Measurements from ENCODE around the gene HIF1AN.

Gene HIF1AN

DNA sequence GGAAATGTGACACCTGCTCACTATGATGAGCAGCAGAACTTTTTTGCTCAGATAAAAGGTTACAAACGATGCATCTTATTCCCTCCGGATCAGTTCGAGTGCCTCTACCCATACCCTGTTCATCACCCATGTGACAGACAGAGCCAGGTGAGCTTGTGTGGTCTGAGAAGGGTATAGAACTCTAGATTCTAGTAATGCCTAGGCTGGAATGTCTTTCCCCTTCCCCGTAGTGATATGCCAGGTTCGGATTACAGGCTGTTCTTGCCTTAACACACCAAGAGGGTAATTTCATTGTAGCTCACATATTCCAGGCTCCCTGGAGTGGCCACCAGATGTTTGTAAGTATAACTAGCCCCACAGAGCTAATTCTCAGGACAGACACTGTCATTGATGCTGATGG is 9.2 kb downstream of the HIF1AN start:
- no peak for TF ChIP-seq CTCF (conservative IDR thresholded peaks at IDR 0.05; ENCODE audit: low read depth, low read length)
- no peak for DNase-seq (ENCODE audit: low read depth)
- H3K4me3 ChIP-seq (ENCODE audit: low read depth, low read length) = no peak overlapping the region

- TF ChIP-seq CTCF (conservative IDR thresholded peaks at IDR 0.05; ENCODE audit: low read depth, low read length) = no peak
Observed at GRCh38 chr10:100551196-100551595, 15.5 kb downstream of the HIF1AN start.

DNA sequence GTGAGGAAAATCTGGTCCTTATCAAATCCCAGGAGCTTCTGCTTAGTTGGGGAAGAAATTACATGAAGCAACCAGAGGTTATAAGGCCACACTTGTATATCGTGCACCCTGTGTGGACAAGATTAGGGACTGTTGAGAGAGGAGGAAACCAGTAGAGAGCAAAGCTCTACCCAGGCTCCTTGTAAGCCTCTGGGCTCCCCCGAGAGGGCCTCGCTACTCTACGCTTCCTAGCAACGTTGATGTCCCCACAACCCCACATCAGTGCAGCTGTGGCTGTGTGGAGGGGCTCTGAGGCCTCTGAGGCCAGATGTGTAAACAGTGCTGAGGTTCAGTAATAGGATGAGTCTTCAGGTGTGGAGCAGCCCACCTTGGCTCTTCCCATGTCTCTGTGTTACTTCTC is 16.0 kb downstream of the HIF1AN start:
- no peak for TF ChIP-seq CTCF (conservative IDR thresholded peaks at IDR 0.05; ENCODE audit: low read depth, low read length)
- no peak for DNase-seq (ENCODE audit: low read depth)
- no peak overlapping the region for H3K4me3 ChIP-seq (ENCODE audit: low read depth, low read length)

More at GRCh38 chr10:100551196-100551595, 15.5 kb downstream of the HIF1AN start:
- DNase-seq (ENCODE audit: low read depth) = no peak
- no peak overlapping the region for H3K4me3 ChIP-seq (ENCODE audit: low read depth, low read length)

DNA sequence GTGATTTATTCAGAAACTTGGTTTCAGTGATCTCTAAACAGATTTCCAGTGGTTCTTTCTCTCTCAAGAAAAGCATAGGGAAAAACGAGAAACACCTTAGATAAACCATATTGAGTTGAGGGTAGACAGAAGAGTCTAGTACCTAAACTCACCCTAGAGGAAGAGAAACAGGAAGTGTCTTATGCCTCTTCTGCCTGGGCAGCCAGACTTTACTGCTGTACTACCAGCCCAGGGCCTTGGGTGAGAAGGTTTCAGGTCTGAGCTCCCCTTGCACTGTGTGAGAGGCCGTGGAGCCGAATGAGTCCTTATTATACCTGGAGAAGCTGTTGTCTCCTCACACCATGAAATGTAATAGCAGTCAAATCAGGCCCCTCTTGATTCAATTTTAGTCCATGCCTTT is 18.2 kb downstream of the HIF1AN start:
- no peak for TF ChIP-seq CTCF (conservative IDR thresholded peaks at IDR 0.05; ENCODE audit: low read depth, low read length)
- no peak overlapping the region for H3K4me3 ChIP-seq (ENCODE audit: low read depth, low read length)
- no peak for DNase-seq (ENCODE audit: low read depth)

- DNase-seq (ENCODE audit: low read depth) = no peak
- no peak for TF ChIP-seq CTCF (conservative IDR thresholded peaks at IDR 0.05; ENCODE audit: low read depth, low read length)
- no peak overlapping the region for H3K4me3 ChIP-seq (ENCODE audit: low read depth, low read length)
Observed at GRCh38 chr10:100554902-100555301, 19.2 kb downstream of the HIF1AN start.

- no peak overlapping the region for H3K4me3 ChIP-seq (ENCODE audit: low read depth, low read length)
- no peak for DNase-seq (ENCODE audit: low read depth)
- TF ChIP-seq CTCF (conservative IDR thresholded peaks at IDR 0.05; ENCODE audit: low read depth, low read length) = no peak
Observed at GRCh38 chr10:100560248-100560647, 24.5 kb downstream of the HIF1AN start.

DNA sequence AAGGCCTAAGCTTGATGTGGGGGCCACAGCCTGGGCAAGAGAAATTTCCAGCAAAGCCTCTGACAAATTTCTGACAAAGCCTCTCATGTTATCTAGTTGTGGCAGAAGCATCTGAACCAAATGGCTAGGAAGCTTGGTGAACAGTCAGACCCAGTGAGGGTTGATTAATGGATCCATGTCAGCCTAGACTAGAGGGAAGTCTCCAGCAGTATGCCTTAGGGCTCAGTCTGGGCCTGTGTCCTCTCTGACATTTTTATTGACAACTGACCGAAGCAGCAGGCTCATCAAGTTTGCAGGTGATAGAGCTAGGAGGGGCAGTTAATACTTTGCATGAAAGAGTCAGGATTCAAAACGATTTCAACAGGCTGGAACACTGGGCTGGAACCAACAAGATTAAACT is 25.3 kb downstream of the HIF1AN start:
- no peak for TF ChIP-seq CTCF (conservative IDR thresholded peaks at IDR 0.05; ENCODE audit: low read depth, low read length)
- no peak for DNase-seq (ENCODE audit: low read depth)
- no peak overlapping the region for H3K4me3 ChIP-seq (ENCODE audit: low read depth, low read length)
